ENCODE data around the gene NPHS1. TPM values are rescaled to one million over a fixed set of nuclear protein-coding genes. Genes with fewer than 3 reads are reported as not detected.

NPHS1 gene
- total RNA-seq, 1 experiment from 2014 or later, result 0.67 TPM

- BruUV-seq (replicated peaks), result TSS peak; percentile 74
- intact Hi-C loops (cut with micrococcal nuclease; ENCODE audit: unreplicated experiment), result no loop called here
- no peak overlapping the region for H3K4me3 ChIP-seq (ENCODE audit: low read depth in 2 of 2, low read length in 2 of 2)
- H3K9me3 ChIP-seq (ENCODE audit: control insufficient read depth, insufficient read depth, low read depth, low read length), result no peaks in the 10 kb centered on the region
- DNase-seq (ENCODE audit: low read depth, low spot score) (no peak), ATAC-seq (no peak)
- peaks cover 11% of the 10 kb centered on the region; the same call in 1 of the 2 replicates for H3K4me1 ChIP-seq (ENCODE audit: control insufficient read depth, insufficient read depth, low read length)
- in situ Hi-C loops (cut with HindIII; ENCODE audit: low pct_unique_long_range_greater_than_20kb, low sequenced_read_pairs), result no loop called here
- TF ChIP-seq SIN3A (IDR thresholded peaks at IDR 0.05; ENCODE audit: borderline replicate concordance, insufficient read depth, low read depth, low read length) (no peak), CTCF (IDR thresholded peaks at IDR 0.05) (no peak), TCF7L2 (IDR thresholded peaks at IDR 0.05; ENCODE audit: low read depth, low read length) (no peak), POLR2AphosphoS5 (IDR thresholded peaks at IDR 0.05; ENCODE audit: low read depth, low read length) (no peak)
- TF ChIP-seq, protein P1, sequence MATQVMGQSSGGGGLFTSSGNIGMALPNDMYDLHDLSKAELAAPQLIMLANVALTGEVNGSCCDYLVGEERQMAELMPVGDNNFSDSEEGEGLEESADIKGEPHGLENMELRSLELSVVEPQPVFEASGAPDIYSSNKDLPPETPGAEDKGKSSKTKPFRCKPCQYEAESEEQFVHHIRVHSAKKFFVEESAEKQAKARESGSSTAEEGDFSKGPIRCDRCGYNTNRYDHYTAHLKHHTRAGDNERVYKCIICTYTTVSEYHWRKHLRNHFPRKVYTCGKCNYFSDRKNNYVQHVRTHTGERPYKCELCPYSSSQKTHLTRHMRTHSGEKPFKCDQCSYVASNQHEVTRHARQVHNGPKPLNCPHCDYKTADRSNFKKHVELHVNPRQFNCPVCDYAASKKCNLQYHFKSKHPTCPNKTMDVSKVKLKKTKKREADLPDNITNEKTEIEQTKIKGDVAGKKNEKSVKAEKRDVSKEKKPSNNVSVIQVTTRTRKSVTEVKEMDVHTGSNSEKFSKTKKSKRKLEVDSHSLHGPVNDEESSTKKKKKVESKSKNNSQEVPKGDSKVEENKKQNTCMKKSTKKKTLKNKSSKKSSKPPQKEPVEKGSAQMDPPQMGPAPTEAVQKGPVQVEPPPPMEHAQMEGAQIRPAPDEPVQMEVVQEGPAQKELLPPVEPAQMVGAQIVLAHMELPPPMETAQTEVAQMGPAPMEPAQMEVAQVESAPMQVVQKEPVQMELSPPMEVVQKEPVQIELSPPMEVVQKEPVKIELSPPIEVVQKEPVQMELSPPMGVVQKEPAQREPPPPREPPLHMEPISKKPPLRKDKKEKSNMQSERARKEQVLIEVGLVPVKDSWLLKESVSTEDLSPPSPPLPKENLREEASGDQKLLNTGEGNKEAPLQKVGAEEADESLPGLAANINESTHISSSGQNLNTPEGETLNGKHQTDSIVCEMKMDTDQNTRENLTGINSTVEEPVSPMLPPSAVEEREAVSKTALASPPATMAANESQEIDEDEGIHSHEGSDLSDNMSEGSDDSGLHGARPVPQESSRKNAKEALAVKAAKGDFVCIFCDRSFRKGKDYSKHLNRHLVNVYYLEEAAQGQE (IDR thresholded peaks at IDR 0.05; ENCODE audit: insufficient read depth in 1 of 2, low read depth in 2 of 2, low read length in 1 of 2), result no peak
- H3K36me3 ChIP-seq (ENCODE audit: control insufficient read depth, insufficient read depth, low read length), result no peaks in the 10 kb centered on the region
- H3K27me3 ChIP-seq (ENCODE audit: control insufficient read depth, insufficient read depth, low read length), result no peaks in the 10 kb centered on the region
- CTCF ChIA-PET, result interaction anchor here (0.5 kb wide), 1 partner anchor 83 kb away, joined by 4 read pairs; no protein-coding TSS in a partner anchor
- no peak overlapping the region for H3K27ac ChIP-seq (ENCODE audit: low read length)
- POLR2A ChIA-PET, result interaction anchor here (0.6 kb wide), 1 partner anchor 14 kb away, joined by 3 read pairs; no protein-coding TSS in a partner anchor
These were observed 75.0 kb downstream of the NPHS1 start for GRCh38 chr19:35777086-35777841.

- no peaks in the 10 kb centered on the region for H3K9me3 ChIP-seq (ENCODE audit: control insufficient read depth, insufficient read depth, low read depth, low read length)
- peak overlapping the region; percentile 24; the same call in 1 of the 2 replicates for H3K27ac ChIP-seq (ENCODE audit: low read length)
- H3K36me3 ChIP-seq (ENCODE audit: control insufficient read depth, insufficient read depth, low read length), result no peaks in the 10 kb centered on the region
- no peak for ATAC-seq
- TF ChIP-seq POLR2AphosphoS5 (IDR thresholded peaks at IDR 0.05; ENCODE audit: low read depth, low read length) (no peak), CTCF (IDR thresholded peaks at IDR 0.05) (no peak)
- TF ChIP-seq, protein P1 (IDR thresholded peaks at IDR 0.05; ENCODE audit: insufficient read depth in 1 of 2, low read depth in 2 of 2, low read length in 1 of 2), result no peak
- ChIA-PET CTCF (interaction anchor here (0.5 kb wide), 1 partner anchor 82 kb away, joined by 4 read pairs; no protein-coding TSS in a partner anchor), POLR2A (interaction anchor here (0.6 kb wide), 1 partner anchor 32 kb away, joined by 9 read pairs; no protein-coding TSS in a partner anchor)
- no peaks in the 10 kb centered on the region for H3K27me3 ChIP-seq (ENCODE audit: control insufficient read depth, insufficient read depth, low read length)
- no TSS peak for BruUV-seq (replicated peaks)
- peaks cover 11% of the 10 kb centered on the region; the same call in 1 of the 2 replicates for H3K4me1 ChIP-seq (ENCODE audit: control insufficient read depth, insufficient read depth, low read length)
- no peak for DNase-seq (ENCODE audit: low read depth, low spot score)
- in situ Hi-C loops (cut with HindIII; ENCODE audit: low pct_unique_long_range_greater_than_20kb, low sequenced_read_pairs), result no loop called here
- H3K4me3 ChIP-seq (ENCODE audit: low read depth in 2 of 2, low read length in 2 of 2), result peak overlapping the region; percentile 54 to 65
- intact Hi-C loops (cut with micrococcal nuclease; ENCODE audit: unreplicated experiment), result no loop called here
These were observed 76.1 kb downstream of the NPHS1 start for GRCh38 chr19:35776102-35776788.
